ENCODE data around the gene THPO. TPM values are rescaled to one million over a fixed set of nuclear protein-coding genes. Genes with fewer than 3 reads are reported as not detected.

THPO gene
- total and polyA plus RNA-seq, 10 of the 15 experiments (the other 5 are each of a cell fraction or from before 2014, with no cell fraction given), result not detected

- intact Hi-C loops (cut with micrococcal nuclease; ENCODE audit: unreplicated experiment) (no loop called here), in situ Hi-C loops (cut with MboI) (no loop called here)
- Histone ChIP-seq H4K20me1 (ENCODE audit: control insufficient read depth, insufficient read depth) (no peaks in the 10 kb centered on the region), H2AFZ (ENCODE audit: control insufficient read depth, low read depth, low read length) (no peak overlapping the region), H3K4me1 (ENCODE audit: control insufficient read depth, insufficient read depth, low read length) (no peaks in the 10 kb centered on the region), H3K4me3 (no peak overlapping the region), H3K27me3 (replicated peaks in 1 of 2; ENCODE audit: control insufficient read depth in 2 of 2, insufficient read depth in 2 of 2, low read length in 1 of 2) (no peaks in the 10 kb centered on the region), H3K9me3 (replicated peaks; ENCODE audit: control insufficient read depth, insufficient read depth, low read length) (no peaks in the 10 kb centered on the region), H3K9ac (ENCODE audit: control insufficient read depth, insufficient read depth, low read length) (no peak overlapping the region), H3K27ac (ENCODE audit: control insufficient read depth, insufficient read depth) (no peak overlapping the region), H3K4me2 (ENCODE audit: control insufficient read depth, insufficient read depth) (no peak overlapping the region), H3K36me3 (ENCODE audit: control insufficient read depth in 2 of 2, insufficient read depth in 2 of 2, low read length in 1 of 2) (no peaks in the 10 kb centered on the region), H3K79me2 (ENCODE audit: control insufficient read depth, insufficient read depth, low read length) (no peaks in the 10 kb centered on the region)
- SMC1A ChIA-PET (ENCODE audit: uncharacterized antibody, unreplicated experiment), result no interaction called here
- POLR2A ChIA-PET, result interaction anchor here (1.3 kb wide), 1 partner anchor 12 kb away, joined by 4 read pairs; the partner anchor contains the start of genes CLCN2 and POLR2H
- no TSS peak for BruUV-seq (replicated peaks)
- DNase-seq (ENCODE audit: low read depth, low spot score), result no peak
- TF ChIP-seq CHD4 (IDR thresholded peaks at IDR 0.05), result no peak
- TF ChIP-seq CEBPZ (IDR thresholded peaks at IDR 0.05; ENCODE audit: low read depth, low read length), result no peak
- TF ChIP-seq ZNF274 (IDR thresholded peaks at IDR 0.05; ENCODE audit: insufficient read depth, insufficient read length), result no peak
- ATAC-seq, result no peak
- CTCF ChIA-PET, result no interaction called here
- FAIRE-seq, result no peak
- WGBS (ENCODE audit: insufficient coverage, insufficient replicate concordance, low lambda C conversion rate, missing lambda C conversion rate), result 83% methylated on average over 10 of the region's 10 CpGs
- RAD21 ChIA-PET (ENCODE audit: unreplicated experiment), result interaction anchor here (0.6 kb wide), 1 partner anchor 12 kb away, joined by 3 read pairs; the partner anchor contains the start of genes CLCN2 and POLR2H
Measured at GRCh38 chr3:184349563-184350470, 28.2 kb downstream of the THPO start.
